GM12874 (cell line): ENCODE measurements around the gene CCDC57.

ENCODE experiments used
- CTCF ChIP-seq: IDR thresholded peaks from 2 replicates; pipeline ENCODE4 v1.5.1; 2011; ENCODE audit warnings: low read depth, mild to moderate bottlenecking, control low read depth, low read length, moderate library complexity; ENCODE audit not compliant: insufficient read depth

CCDC57 gene

GRCh38 chr17:82178499-82179261, 34.0 kb downstream of the CCDC57 start:
- TF ChIP-seq CTCF = no peak

- TF ChIP-seq CTCF = no peak
Observed at GRCh38 chr17:82177761-82178498, 34.7 kb downstream of the CCDC57 start.

GRCh38 chr17:82177276-82177675, 35.4 kb downstream of the CCDC57 start:
- no peak for TF ChIP-seq CTCF

GRCh38 chr17:82175951-82176350, 36.7 kb downstream of the CCDC57 start:
- TF ChIP-seq CTCF = no peak

GRCh38 chr17:82175201-82175600, 37.4 kb downstream of the CCDC57 start:
- TF ChIP-seq CTCF = no peak

GRCh38 chr17:82173351-82174041, 39.1 kb downstream of the CCDC57 start:
- TF ChIP-seq CTCF = no peak

GRCh38 chr17:82172486-82173160, 40.0 kb downstream of the CCDC57 start:
- no peak for TF ChIP-seq CTCF
